ENCODE results near the gene TAS2R1.

TAS2R1 gene

DNA sequence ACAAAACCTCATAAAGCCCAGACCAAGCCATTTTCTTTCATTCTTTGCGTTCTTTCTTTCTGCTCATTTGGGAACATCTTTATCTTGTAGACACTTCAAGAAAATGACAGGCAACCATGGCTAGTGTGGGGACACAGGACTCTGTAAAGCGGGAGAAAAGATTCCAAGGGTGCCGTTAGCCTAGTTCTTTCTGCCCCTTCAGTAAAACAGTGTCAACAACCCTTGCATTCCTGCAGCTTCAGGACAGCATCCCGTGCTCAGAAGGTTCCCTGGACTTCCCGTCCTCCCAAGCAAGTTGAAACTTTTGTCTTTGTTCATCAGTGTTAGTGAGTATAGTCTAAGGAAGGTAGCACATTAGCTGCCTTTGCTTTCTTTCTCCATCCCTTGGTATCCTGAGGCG is 41.9 kb downstream of the TAS2R1 start:
- H3K36me3 Mint-ChIP-seq, result no peaks in the 10 kb centered on the region
- no peaks in the 10 kb centered on the region for H3K4me1 Mint-ChIP-seq
- no peak for DNase-seq (ENCODE audit: low spot score in 2 of 2)
- H3K27me3 Mint-ChIP-seq, result no peaks in the 10 kb centered on the region
- ATAC-seq (ENCODE audit: low read depth), result no peak
- no peak overlapping the region for H3K27ac Mint-ChIP-seq
- no peak overlapping the region for H3K4me3 Mint-ChIP-seq
- H3K9me3 Mint-ChIP-seq, result peaks cover 2% of the 10 kb centered on the region

- ATAC-seq (ENCODE audit: low read depth), result no peak
- H3K4me1 Mint-ChIP-seq, result no peaks in the 10 kb centered on the region
- H3K36me3 Mint-ChIP-seq, result no peaks in the 10 kb centered on the region
- H3K4me3 Mint-ChIP-seq, result no peak overlapping the region
- H3K27ac Mint-ChIP-seq, result no peak overlapping the region
- peaks cover 2% of the 10 kb centered on the region for H3K9me3 Mint-ChIP-seq
- no peaks in the 10 kb centered on the region for H3K27me3 Mint-ChIP-seq
- DNase-seq (ENCODE audit: low spot score in 2 of 2), result no peak
These were observed 43.0 kb downstream of the TAS2R1 start for GRCh38 chr5:9587135-9587534.

DNA sequence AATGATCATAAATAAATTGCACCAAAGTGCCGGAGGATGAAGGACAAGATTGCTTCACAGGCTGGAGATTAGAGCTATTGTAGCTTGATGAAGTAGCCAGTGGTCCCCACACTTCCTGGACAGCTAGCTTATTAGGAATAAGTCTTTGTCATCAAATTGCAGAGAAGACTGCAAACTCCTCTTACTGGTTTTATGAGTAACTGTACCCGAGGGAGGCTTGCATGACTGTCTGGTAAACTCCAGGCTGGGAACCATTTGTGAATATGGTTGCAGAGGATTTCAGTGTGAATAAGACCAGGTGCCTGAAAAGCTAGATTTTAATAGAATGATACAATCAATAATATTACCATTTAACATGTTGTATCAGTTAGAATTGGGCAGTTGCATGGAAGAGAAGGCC is 47.7 kb downstream of the TAS2R1 start:
- no peaks in the 10 kb centered on the region for H3K36me3 Mint-ChIP-seq
- H3K27me3 Mint-ChIP-seq, result no peaks in the 10 kb centered on the region
- DNase-seq (ENCODE audit: low spot score in 2 of 2) (no peak), ATAC-seq (ENCODE audit: low read depth) (no peak)
- H3K4me1 Mint-ChIP-seq, result no peaks in the 10 kb centered on the region
- no peak overlapping the region for H3K4me3 Mint-ChIP-seq
- H3K9me3 Mint-ChIP-seq, result no peaks in the 10 kb centered on the region
- no peak overlapping the region for H3K27ac Mint-ChIP-seq
